Gastroesophageal sphincter (tissue), 4 donors: Measurements from ENCODE around the gene SUN1. TPM values are rescaled to one million over a fixed set of nuclear protein-coding genes. Genes with fewer than 3 reads are reported as not detected.
"Not testable (repeated sequence)": the region's sequence is repeated elsewhere in the genome, so short reads cannot be mapped to it uniquely, and the experiment has no call there.

Experiments
- ATAC-seq: fragments of 150-250 bp; one replicate; pipeline ENCODE4 v1.9.1; 2016; ENCODE audit warnings: mild to moderate bottlenecking, moderate library complexity
- H3K27ac ChIP-seq, 4 donors: fragments of 200-600 bp; sonication (generic) in 3 of 4; 1 replicate in 3 of 4; 2 replicates in 1 of 4; pipeline ENCODE4 v1.5.1; 2016 to 2019
- H3K27me3 ChIP-seq: fragments of 200-600 bp; sonication (generic); one replicate; pipeline ENCODE4 v1.5.1; 2019
- H3K36me3 ChIP-seq, 2 donors: fragments of 200-600 bp; sonication (generic); one replicate each; pipeline ENCODE4 v1.5.1; 2019; ENCODE audit warnings: control low read depth in 1 of 2
- H3K4me1 ChIP-seq, 3 donors: fragments of 200-600 bp; sonication (generic); 1 replicate in 2 of 3; 2 replicates in 1 of 3; pipeline ENCODE4 v1.5.1; 2016 to 2019; ENCODE audit warnings: control low read depth in 2 of 3
- H3K4me3 ChIP-seq, 2 donors: fragments of 200-600 bp; sonication (generic); one replicate each; pipeline ENCODE4 v1.5.1; 2019; ENCODE audit warnings: mild to moderate bottlenecking in 1 of 2, moderate library complexity in 1 of 2
- H3K9me3 ChIP-seq, 3 donors: fragments of 200-600 bp; sonication (generic); one replicate each; pipeline ENCODE4 v1.5.1; 2017 to 2019; ENCODE audit warnings: control low read depth in 2 of 3
- EP300 ChIP-seq: sonication (generic); formaldehyde crosslinking; IDR thresholded peaks from one replicate; pipeline ENCODE4 v1.6.1; 2017; ENCODE audit warnings: antibody characterized with exemption, mild to moderate bottlenecking
- POLR2A ChIP-seq, 2 donors: fragments of 450-650 bp; IDR thresholded peaks; one replicate each; pipeline ENCODE4 v1.6.1; 2017; ENCODE audit warnings: antibody characterized with exemption in 2 of 2, mild to moderate bottlenecking in 2 of 2, moderate library complexity in 1 of 2
- POLR2AphosphoS5 ChIP-seq: sonication (generic); formaldehyde crosslinking; IDR thresholded peaks from one replicate; pipeline ENCODE4 v1.6.1; 2017; ENCODE audit warnings: antibody characterized with exemption
- WGBS, 2 donors: methylation state at CpG; one replicate each; pipeline ENCODE4 v1.1.5; 2018; ENCODE audit warnings: low coverage in 1 of 2; 5-methylcytosine and 5-hydroxymethylcytosine counted together
- total RNA-seq, 4 donors: library from RNA; depleted of rRNA; stranded (reverse); fragments of >200 nt; gene quantifications; one replicate each; pipeline ENCODE4 v1.1.0, GENCODE V29; 2016
- TF ChIP-seq, protein P1 (sequence below), 4 experiments: fragments of 200-600 bp in 2 of 4; fragments of 450-650 bp in 2 of 4; sonication (generic) in 1 of 4; IDR thresholded peaks; one replicate each; pipeline ENCODE4 v1.5.1; 2017 to 2019; ENCODE audit warnings: antibody characterized with exemption in 4 of 4, mild to moderate bottlenecking in 2 of 4, moderate library complexity in 2 of 4

Gene SUN1
- total RNA-seq, 4 donors from 2014 or later = 151 to 261 (median 231) TPM

DNA sequence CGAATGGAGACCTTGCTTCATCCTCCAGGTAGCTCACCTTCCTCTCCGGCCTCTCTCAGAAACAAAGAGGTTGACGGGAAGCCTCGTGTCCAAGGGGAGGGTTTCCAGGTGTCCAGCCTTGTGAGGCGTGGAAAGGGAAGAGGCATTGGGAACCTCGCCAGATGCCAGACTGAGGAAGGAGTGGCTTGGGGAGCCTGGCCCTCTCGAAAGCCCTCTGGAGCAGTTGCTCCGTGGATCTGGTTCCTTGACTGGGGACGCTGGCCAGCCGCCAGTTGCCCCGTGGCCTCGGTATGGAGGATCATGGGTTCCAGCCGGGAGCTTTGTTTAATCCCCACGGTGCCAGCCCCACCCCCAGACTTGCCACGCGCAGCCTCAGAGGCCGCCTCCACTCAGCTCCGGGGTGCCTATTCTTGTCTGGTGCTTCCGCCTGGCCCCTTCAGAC lies 30.3 kb upstream of the SUN1 start:
- 9% methylated on average over 10 of the region's 19 CpGs; no CpG with 5 or more reads in 1 of the 2 donors for WGBS, 2 donors
- peak overlapping the region in 1 of 2 donors; percentile 39 for H3K4me3 ChIP-seq
- peak overlapping the region; percentile 35 to 85 (median 80) for H3K27ac ChIP-seq

DNA sequence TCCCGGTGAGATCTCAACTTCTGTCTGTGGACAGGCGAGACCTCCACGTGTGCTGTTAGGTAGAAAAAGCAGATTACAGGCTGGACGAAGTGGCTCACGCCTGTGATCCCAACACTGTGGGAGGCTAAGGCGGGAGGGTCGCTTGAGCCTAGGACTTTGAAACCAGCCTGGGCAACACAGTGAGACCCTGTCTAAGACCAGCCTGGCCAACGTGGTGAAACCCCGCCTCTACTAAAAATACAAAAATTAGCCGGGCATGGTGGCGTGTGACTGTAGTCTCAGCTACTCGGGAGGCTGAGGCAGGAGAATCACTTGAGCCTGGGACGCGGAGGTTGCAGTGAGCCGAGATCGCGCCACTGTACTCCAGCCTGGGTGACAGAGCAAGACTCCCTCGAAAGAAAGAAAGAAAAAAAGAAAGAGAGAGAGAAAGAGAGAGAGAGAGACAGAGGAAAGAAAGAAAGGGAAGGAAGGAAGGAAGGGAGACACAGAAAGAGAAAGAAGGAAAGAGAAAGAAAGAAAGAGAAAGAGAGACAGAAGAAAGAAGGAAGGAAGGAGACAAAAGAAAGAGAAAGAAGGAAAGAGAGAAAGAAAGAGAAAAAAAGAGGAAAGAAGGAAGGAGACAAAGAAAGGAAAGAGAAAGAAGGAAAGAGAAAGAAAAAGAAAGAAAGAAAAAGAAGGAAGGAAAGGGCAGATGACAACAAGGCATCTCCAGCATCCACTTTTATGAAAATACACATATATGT lies 29.6 kb upstream of the SUN1 start:
- no peak for TF ChIP-seq EP300
- TF ChIP-seq, protein P1, sequence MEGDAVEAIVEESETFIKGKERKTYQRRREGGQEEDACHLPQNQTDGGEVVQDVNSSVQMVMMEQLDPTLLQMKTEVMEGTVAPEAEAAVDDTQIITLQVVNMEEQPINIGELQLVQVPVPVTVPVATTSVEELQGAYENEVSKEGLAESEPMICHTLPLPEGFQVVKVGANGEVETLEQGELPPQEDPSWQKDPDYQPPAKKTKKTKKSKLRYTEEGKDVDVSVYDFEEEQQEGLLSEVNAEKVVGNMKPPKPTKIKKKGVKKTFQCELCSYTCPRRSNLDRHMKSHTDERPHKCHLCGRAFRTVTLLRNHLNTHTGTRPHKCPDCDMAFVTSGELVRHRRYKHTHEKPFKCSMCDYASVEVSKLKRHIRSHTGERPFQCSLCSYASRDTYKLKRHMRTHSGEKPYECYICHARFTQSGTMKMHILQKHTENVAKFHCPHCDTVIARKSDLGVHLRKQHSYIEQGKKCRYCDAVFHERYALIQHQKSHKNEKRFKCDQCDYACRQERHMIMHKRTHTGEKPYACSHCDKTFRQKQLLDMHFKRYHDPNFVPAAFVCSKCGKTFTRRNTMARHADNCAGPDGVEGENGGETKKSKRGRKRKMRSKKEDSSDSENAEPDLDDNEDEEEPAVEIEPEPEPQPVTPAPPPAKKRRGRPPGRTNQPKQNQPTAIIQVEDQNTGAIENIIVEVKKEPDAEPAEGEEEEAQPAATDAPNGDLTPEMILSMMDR (IDR thresholded peaks at IDR 0.05) = no peak
- TF ChIP-seq POLR2A (IDR thresholded peaks at IDR 0.05) = no peak
- no peak for TF ChIP-seq POLR2AphosphoS5
- Histone ChIP-seq H3K4me3 (peak overlapping the region in 1 of 2 donors; percentile 39), H3K27me3 (no peaks in the 10 kb centered on the region), H3K4me1 (peaks cover 0 to 39% (median 20%) of the 10 kb centered on the region in 3 donors), H3K9me3 (no peaks in the 10 kb centered on the region), H3K36me3 (no peaks in the 10 kb centered on the region), H3K27ac (peak overlapping the region; percentile 35 to 85 (median 80))
- 62 to 71% methylated on average over 3 to 15 of the region's 18 CpGs for WGBS, 2 donors
- ATAC-seq = no peak

More for the DNA sequence above, 30.3 kb upstream of the SUN1 start:
- Histone ChIP-seq H3K36me3 (no peaks in the 10 kb centered on the region), H3K27me3 (no peaks in the 10 kb centered on the region), H3K4me1 (peaks cover 0 to 46% (median 20%) of the 10 kb centered on the region in 3 donors), H3K9me3 (no peaks in the 10 kb centered on the region)
- peak; percentile 60 for ATAC-seq
- TF ChIP-seq, protein P1 (IDR thresholded peaks at IDR 0.05) = no peak
- TF ChIP-seq EP300 (no peak), POLR2A (IDR thresholded peaks at IDR 0.05) (no peak), POLR2AphosphoS5 (peak; percentile 45)

DNA sequence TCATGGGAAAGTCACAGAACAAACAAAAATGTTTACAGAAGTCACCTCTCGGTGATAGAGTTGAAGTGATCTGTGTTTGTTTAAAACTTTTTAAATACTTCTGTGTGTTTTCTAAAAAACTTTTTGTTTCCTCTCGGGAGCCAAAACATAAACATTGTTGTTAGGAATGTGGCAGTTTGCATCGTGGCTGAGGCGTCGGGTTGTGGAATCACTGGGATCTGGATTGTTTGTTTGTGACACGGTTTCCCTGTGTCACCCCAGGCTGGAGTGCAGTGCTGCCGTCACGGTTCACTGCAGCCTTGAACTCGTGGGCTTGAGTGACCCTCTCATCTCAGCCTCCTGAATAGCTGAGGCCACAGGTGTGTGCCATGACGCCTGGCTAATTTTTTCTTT lies 29.0 kb upstream of the SUN1 start:
- WGBS, 2 donors = 66 to 73% methylated on average over 10 of the region's 10 CpGs
- no peak for ATAC-seq
- TF ChIP-seq POLR2AphosphoS5 (no peak), EP300 (no peak), POLR2A (IDR thresholded peaks at IDR 0.05) (no peak)
- TF ChIP-seq, protein P1 (IDR thresholded peaks at IDR 0.05) = no peak
- Histone ChIP-seq H3K9me3 (no peaks in the 10 kb centered on the region), H3K4me3 (no peak overlapping the region), H3K27ac (peak overlapping the region in 2 of 4 donors; percentile 79 to 82), H3K27me3 (no peaks in the 10 kb centered on the region), H3K36me3 (no peaks in the 10 kb centered on the region), H3K4me1 (peaks cover 0 to 33% (median 20%) of the 10 kb centered on the region in 3 donors)

DNA sequence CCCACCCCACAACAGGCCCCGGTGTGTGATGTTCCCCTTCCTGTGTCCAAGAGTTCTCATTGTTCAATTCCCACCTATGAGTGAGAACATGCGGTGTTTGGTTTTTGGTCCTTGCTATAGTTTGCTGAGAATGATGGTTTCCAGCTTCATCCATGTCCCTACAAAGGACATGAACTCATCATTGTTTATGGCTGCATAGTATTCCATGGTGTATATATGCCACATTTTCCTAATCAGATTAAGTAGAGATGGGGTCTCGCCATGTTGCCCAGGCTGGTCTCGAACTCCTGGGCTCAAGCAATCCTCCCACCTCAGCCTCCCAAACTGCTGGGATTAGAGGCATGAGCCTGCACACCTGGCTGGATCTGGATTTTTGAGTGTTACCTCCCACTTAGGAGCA lies 28.5 kb upstream of the SUN1 start:
- not testable (repeated sequence) for H3K36me3 ChIP-seq, H3K4me3 ChIP-seq, ATAC-seq, H3K27me3 ChIP-seq, H3K27ac ChIP-seq, H3K9me3 ChIP-seq
- peaks cover 0 to 32% (median 20%) of the 10 kb centered on the region in 3 donors for H3K4me1 ChIP-seq
- 78 to 93% methylated on average over 3 of the region's 4 CpGs for WGBS, 2 donors

DNA sequence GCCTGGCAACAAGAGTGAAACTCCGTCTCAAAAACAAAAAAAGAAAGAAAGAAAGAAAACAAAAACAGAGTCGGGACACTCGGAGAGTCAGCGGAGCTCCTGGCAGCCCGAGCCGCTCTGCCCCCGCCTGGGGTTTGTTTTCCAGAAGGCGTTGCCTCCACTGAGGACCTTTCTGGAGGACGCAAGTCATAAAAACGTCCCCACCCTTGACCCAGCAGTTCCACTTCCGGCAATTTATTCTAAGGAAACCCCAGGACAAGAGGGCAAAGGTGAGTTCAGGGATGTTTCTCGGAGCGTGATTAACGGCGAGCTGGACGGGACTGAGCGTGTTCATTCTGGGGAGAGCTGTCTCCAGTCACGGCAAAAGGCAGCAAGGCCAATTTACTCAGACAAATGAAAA lies 27.0 kb upstream of the SUN1 start:
- Histone ChIP-seq H3K27me3 (no peaks in the 10 kb centered on the region), H3K36me3 (no peaks in the 10 kb centered on the region), H3K9me3 (no peaks in the 10 kb centered on the region), H3K4me3 (peak overlapping the region in 1 of 2 donors; percentile 4), H3K27ac (peak overlapping the region in 3 of 4 donors; percentile 37 to 60 (median 53)), H3K4me1 (peaks cover 0 to 34% (median 20%) of the 10 kb centered on the region in 3 donors)
- 65 to 83% methylated on average over 11 to 14 of the region's 18 CpGs for WGBS, 2 donors
- peak; percentile 53 for ATAC-seq
- TF ChIP-seq, protein P1 (IDR thresholded peaks at IDR 0.05) = no peak
- TF ChIP-seq EP300 (no peak), POLR2A (IDR thresholded peaks at IDR 0.05) (no peak), POLR2AphosphoS5 (no peak)
